Upper lobe of right lung (tissue), 1 donor: ENCODE data around the gene CHMP2A. TPM values are rescaled to one million over a fixed set of nuclear protein-coding genes. Genes with fewer than 3 reads are reported as not detected.
A peak's percentile ranks its signal among the peaks of the same experiment; 100 is the strongest.

Source experiments
- ATAC-seq: fragments of 200-7000 bp; cut with Tn5 transposase; one replicate; pipeline ENCODE4 v1.9.1; 2020; ENCODE audit warnings: mild to moderate bottlenecking, moderate library complexity
- DNase-seq: peaks from one replicate; pipeline ENCODE4 v3.0.0-alpha.2; 2020
- H3K27ac ChIP-seq: fragments of 200-600 bp; one replicate; pipeline ENCODE4 v1.8.0; 2022
- H3K27me3 ChIP-seq: fragments of 200-600 bp; one replicate; pipeline ENCODE4 v1.8.0; 2022; ENCODE audit warnings: mild to moderate bottlenecking
- H3K36me3 ChIP-seq: fragments of 200-600 bp; one replicate; pipeline ENCODE4 v1.8.0; 2022
- H3K4me1 ChIP-seq: fragments of 200-600 bp; one replicate; pipeline ENCODE4 v1.8.0; 2022
- H3K4me3 ChIP-seq: fragments of 200-600 bp; one replicate; pipeline ENCODE4 v1.8.0; 2022; ENCODE audit warnings: mild to moderate bottlenecking
- H3K9me3 ChIP-seq: fragments of 200-600 bp; one replicate; pipeline ENCODE4 v1.8.0; 2022
- CTCF ChIP-seq: fragments of 200-600 bp; IDR thresholded peaks from one replicate; pipeline ENCODE4 v1.8.0; 2022; ENCODE audit warnings: antibody characterized with exemption
- intact Hi-C: fragments of 100-400 bp; cut with DNase I; formaldehyde crosslinking; loops from one replicate; pipeline ENCODE4 v1.11.0; 2022
- total RNA-seq: library from RNA; stranded (reverse); fragmentation: NEBNext Ultra II Directional; extraction: Animal tissue kit (Norgen Biotek cat#: 25700); gene quantifications from one replicate; pipeline ENCODE4 v1.2.1, GENCODE V29; 2021
- donor health status: DM: no; HTN: yes; CAD: no; lungs with severe emphysema.

CHMP2A gene
- total RNA-seq, 1 donor from 2014 or later = 96.5 TPM

GRCh38 chr19:58575183-58576041, 20.5 kb upstream of the CHMP2A start:
- Histone ChIP-seq H3K9me3 (no peaks in the 10 kb centered on the region), H3K27me3 (no peaks in the 10 kb centered on the region), H3K4me3 (peak overlapping the region; percentile 96), H3K36me3 (peaks cover 7% of the 10 kb centered on the region), H3K4me1 (peaks cover 18% of the 10 kb centered on the region), H3K27ac (peak overlapping the region; percentile 97)
- intact Hi-C loops = no loop called here
- ATAC-seq = peak; percentile 74
- peak; percentile 95 for DNase-seq
- no peak for TF ChIP-seq CTCF

DNA sequence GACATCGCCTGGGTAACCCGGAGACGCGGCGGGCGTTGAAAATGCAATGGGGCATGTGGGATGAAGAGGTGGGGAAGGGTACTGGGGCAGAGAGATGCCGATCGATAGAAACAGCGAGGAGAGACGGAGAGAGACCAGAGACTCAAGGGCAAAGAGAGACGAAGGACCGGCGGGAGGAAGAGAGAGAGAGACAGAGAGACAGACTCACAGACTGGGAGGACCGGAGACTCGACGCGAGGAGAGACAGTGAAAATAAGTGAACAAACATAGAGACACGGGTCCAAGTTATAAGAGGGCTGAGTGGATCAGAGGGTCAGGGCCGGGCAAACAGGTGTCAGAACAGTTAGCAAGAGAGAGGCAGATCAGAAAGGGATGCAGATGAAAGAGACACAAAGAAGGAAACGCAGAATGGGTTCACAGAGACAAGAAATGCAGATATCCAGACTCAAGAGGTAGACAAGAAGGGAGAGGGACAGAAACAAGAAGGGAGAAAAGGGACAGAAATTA, 18.8 kb upstream of the CHMP2A start:
- no peak for TF ChIP-seq CTCF
- DNase-seq (no peak), ATAC-seq (no peak)
- Histone ChIP-seq H3K4me3 (peak overlapping the region; percentile 66), H3K27ac (peak overlapping the region; percentile 94), H3K4me1 (peaks cover 18% of the 10 kb centered on the region), H3K9me3 (no peaks in the 10 kb centered on the region), H3K36me3 (peaks cover 13% of the 10 kb centered on the region), H3K27me3 (no peaks in the 10 kb centered on the region)
- intact Hi-C loops = no loop called here

GRCh38 chr19:58572818-58573657, 18.1 kb upstream of the CHMP2A start, which contains the start of gene MZF1:
TSS of gene MZF1 (minus strand) at chr19:58573335. CDS start at chr19:58571389, 1,946 bp downstream.
- DNase-seq = peak; percentile 100
- ATAC-seq = peak; percentile 80
- Histone ChIP-seq H3K4me3 (peak within 1 kb of the TSS; percentile 66), H3K36me3 (peaks cover 13% of the 10 kb centered on the region), H3K27me3 (no peaks in the 10 kb centered on the region), H3K27ac (peak within 1 kb of the TSS; percentile 94), H3K4me1 (peaks cover 18% of the 10 kb centered on the region), H3K9me3 (no peaks in the 10 kb centered on the region)
- peak; percentile 16 for TF ChIP-seq CTCF
- intact Hi-C loops = no loop called here

DNA sequence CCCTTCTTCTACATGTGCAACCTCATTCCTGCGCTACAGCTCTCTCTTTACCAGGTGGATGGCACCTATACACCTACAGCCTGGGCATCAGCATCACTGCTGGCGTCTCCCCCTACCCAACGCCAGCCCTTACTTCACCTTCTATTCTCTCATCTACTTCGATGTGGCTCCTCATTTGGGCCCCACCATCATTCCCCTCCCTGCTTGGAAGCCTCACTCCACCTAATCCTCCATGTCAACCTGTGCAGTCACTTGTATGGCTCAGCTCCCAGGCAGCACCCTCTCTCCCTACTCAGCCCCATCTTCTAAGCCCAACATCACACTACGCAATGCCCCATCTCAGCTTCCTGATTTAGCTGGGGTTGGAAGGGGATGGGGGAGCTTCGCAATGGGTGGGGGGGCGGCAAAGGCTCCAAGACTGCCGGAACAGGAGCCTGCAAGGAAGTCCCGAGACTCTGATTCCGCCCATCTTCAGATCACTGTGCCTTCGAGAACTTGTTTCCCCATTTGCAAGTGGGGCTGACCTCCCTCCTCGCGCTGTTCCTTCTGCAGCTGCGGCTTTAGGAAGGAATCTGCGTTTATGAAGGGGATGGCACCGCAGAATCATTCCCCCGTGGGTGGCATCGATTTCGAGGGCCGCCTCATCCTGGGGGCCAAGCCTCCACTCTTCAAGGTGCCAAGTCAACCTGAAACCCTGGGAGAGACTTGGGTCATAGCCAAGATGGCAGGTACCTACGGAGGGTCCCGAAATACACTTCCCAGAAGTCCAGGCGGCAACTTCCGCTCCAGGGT, 17.3 kb upstream of the CHMP2A start:
- no peaks in the 10 kb centered on the region for H3K9me3 ChIP-seq
- ATAC-seq = no peak
- TF ChIP-seq CTCF = no peak
- peaks cover 17% of the 10 kb centered on the region for H3K36me3 ChIP-seq
- peaks cover 18% of the 10 kb centered on the region for H3K4me1 ChIP-seq
- no peak for DNase-seq
- peak overlapping the region; percentile 94 for H3K27ac ChIP-seq
- peak overlapping the region; percentile 66 for H3K4me3 ChIP-seq
- intact Hi-C loops = no loop called here
- no peaks in the 10 kb centered on the region for H3K27me3 ChIP-seq

DNA sequence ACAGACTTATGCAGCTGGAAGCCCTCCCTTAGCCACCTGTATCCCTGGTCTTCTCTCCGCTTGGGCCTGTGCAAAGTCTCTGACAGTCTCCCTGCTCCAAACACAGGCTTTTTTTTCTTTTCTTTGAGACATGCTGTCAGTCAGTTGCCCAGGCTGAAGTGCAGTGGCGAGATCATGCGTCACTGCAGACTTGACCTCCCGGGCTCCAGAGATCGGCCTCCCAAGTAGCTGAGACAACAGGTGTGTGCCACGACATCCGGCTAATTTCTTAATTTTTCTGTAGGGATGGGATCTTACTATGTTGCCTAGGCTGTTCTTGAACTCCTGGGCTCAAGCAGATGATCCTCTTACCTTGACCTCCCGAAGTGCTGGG, 16.7 kb upstream of the CHMP2A start:
- Histone ChIP-seq H3K27me3 (no peaks in the 10 kb centered on the region), H3K4me1 (peaks cover 18% of the 10 kb centered on the region), H3K4me3 (no peak overlapping the region), H3K27ac (no peak overlapping the region), H3K36me3 (peaks cover 23% of the 10 kb centered on the region), H3K9me3 (no peaks in the 10 kb centered on the region)
- TF ChIP-seq CTCF = no peak
- DNase-seq (peak; percentile 41), ATAC-seq (no peak)
- intact Hi-C loops = no loop called here
